Thyroid gland (tissue), 4 donors: Measurements from ENCODE around the gene MIEF2. TPM values are rescaled to one million over a fixed set of nuclear protein-coding genes. Genes with fewer than 3 reads are reported as not detected.

ENCODE experiments used
- DNase-seq, 2 donors: peaks; one replicate each; pipeline ENCODE4 v3.0.0-alpha.2; 2019
- H3K27ac ChIP-seq, 3 donors: fragments of 200-600 bp; sonication (generic); 1 replicate in 2 of 3; 2 replicates in 1 of 3; pipeline ENCODE4 v1.5.1; 2016 to 2019; ENCODE audit warnings: mild to moderate bottlenecking in 1 of 3, moderate library complexity in 1 of 3
- H3K27me3 ChIP-seq: fragments of 200-600 bp; sonication (generic); one replicate; pipeline ENCODE4 v1.5.1; 2019
- H3K36me3 ChIP-seq, 2 donors: fragments of 200-600 bp; sonication (generic); one replicate each; pipeline ENCODE4 v1.5.1; 2016 to 2019
- H3K4me1 ChIP-seq, 2 donors: fragments of 200-600 bp; sonication (generic); one replicate each; pipeline ENCODE4 v1.5.1; 2017 to 2019
- H3K4me3 ChIP-seq, 3 donors: fragments of 200-600 bp; sonication (generic); replicated peaks in 1 of 3; 1 replicate in 2 of 3; 2 replicates in 1 of 3; pipeline ENCODE4 v1.5.1; 2016; ENCODE audit warnings: mild to moderate bottlenecking in 1 of 3
- H3K9me3 ChIP-seq: fragments of 200-600 bp; sonication (generic); one replicate; pipeline ENCODE4 v1.5.1; 2017
- CTCF ChIP-seq, 6 experiments: fragments of 200-600 bp in 3 of 6; fragments of 450-650 bp in 3 of 6; sonication (generic) in 3 of 6; IDR thresholded peaks; one replicate each; pipeline ENCODE4 v1.5.1; 2016 to 2019; ENCODE audit warnings: antibody characterized with exemption in 6 of 6, mild to moderate bottlenecking in 2 of 6, inconsistent platforms in 1 of 6, moderate library complexity in 1 of 6
- POLR2A ChIP-seq, 2 donors: fragments of 450-650 bp; IDR thresholded peaks; one replicate each; pipeline ENCODE4 v1.6.1; 2017; ENCODE audit warnings: antibody characterized with exemption in 2 of 2, mild to moderate bottlenecking in 2 of 2, moderate library complexity in 1 of 2
- WGBS, 2 donors: methylation state at CpG; one replicate each; pipeline ENCODE4 v1.1.5; 2017; 5-methylcytosine and 5-hydroxymethylcytosine counted together
- intact Hi-C: fragments of 100-400 bp; cut with DNase I; formaldehyde crosslinking; loops from one replicate; pipeline ENCODE4 v1.15.1; 2023
- total RNA-seq, 4 donors: library from RNA; depleted of rRNA; stranded (reverse); fragments of >200 nt; gene quantifications; one replicate each; pipeline ENCODE4 v1.2.3, GENCODE V29; 2016

Gene MIEF2
- total RNA-seq, 4 donors from 2014 or later = 25.7 to 47.0 (median 34.9) TPM

- intact Hi-C loops = no loop called here
- Histone ChIP-seq H3K9me3 (no peaks in the 10 kb centered on the region), H3K4me3 (no peak overlapping the region), H3K4me1 (peaks cover 32 to 41% of the 10 kb centered on the region in 2 donors), H3K27me3 (no peaks in the 10 kb centered on the region), H3K36me3 (peaks cover 27% of the 10 kb centered on the region in 2 donors), H3K27ac (peak overlapping the region; percentile 92 to 99 (median 96))
- 68 to 86% methylated on average over 2 of the region's 2 CpGs for WGBS, 2 donors
- TF ChIP-seq POLR2A (IDR thresholded peaks at IDR 0.05) = no peak
- TF ChIP-seq CTCF (IDR thresholded peaks at IDR 0.05) = no peak
- peak; percentile 17 to 18 for DNase-seq
Measured at GRCh38 chr17:18262111-18262510, 1.6 kb downstream of the MIEF2 start.

DNA sequence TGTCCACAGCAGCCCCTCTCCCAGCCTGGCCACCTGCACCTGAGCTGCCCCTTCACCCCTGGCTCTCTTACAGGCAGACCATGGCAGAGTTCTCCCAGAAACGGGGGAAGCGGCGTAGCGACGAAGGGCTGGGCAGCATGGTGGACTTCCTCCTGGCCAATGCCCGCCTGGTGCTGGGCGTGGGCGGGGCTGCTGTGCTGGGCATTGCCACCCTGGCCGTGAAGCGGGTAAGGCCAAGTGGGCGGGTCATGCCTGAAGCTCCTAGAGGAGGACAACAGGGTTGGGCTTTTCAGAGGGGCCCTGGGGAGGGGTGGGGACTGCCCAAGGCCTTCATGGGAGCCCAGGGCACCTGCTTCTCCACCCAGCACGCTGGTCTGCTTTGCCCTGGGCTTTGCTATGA is 2.2 kb downstream of the MIEF2 start:
- WGBS, 2 donors = 80 to 94% methylated on average over 6 to 12 of the region's 12 CpGs
- no peaks in the 10 kb centered on the region for H3K9me3 ChIP-seq
- peaks cover 27 to 36% of the 10 kb centered on the region in 2 donors for H3K4me1 ChIP-seq
- peak overlapping the region in 1 of 3 donors; percentile 92 for H3K27ac ChIP-seq
- H3K4me3 ChIP-seq = no peak overlapping the region
- no peak for DNase-seq
- TF ChIP-seq POLR2A (IDR thresholded peaks at IDR 0.05) (no peak), CTCF (IDR thresholded peaks at IDR 0.05) (no peak)
- intact Hi-C loops = no loop called here
- H3K36me3 ChIP-seq = peaks cover 27% of the 10 kb centered on the region in 2 donors
- H3K27me3 ChIP-seq = no peaks in the 10 kb centered on the region

DNA sequence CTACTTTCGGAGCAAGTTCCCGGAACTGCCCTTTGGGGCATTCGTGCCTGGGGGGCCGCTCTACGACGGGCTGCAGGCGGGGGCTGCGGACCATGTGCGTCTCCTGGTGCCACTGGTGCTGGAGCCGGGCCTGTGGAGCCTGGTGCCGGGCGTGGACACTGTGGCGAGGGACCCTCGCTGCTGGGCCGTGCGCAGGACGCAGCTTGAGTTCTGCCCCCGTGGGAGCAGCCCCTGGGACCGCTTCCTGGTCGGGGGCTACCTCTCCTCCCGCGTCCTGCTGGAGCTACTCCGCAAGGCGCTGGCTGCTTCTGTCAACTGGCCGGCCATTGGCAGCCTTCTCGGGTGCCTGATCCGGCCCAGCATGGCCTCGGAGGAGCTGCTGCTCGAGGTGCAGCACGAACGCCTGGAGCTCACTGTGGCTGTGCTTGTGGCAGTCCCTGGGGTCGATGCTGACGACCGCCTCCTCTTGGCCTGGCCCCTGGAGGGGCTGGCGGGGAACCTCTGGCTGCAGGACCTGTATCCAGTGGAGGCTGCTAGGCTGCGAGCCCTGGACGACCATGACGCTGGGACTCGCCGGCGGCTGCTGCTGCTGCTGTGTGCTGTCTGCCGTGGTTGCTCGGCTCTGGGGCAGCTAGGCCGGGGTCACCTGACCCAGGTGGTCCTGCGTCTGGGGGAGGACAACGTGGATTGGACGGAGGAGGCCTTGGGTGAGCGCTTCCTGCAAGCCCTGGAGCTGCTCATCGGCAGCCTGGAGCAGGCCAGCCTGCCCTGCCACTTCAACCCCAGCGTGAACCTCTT is 3.6 kb downstream of the MIEF2 start:
- Histone ChIP-seq H3K27ac (no peak overlapping the region), H3K4me3 (no peak overlapping the region), H3K27me3 (no peaks in the 10 kb centered on the region), H3K36me3 (peaks cover 27% of the 10 kb centered on the region in 2 donors), H3K4me1 (peaks cover 22 to 30% of the 10 kb centered on the region in 2 donors), H3K9me3 (no peaks in the 10 kb centered on the region)
- intact Hi-C loops = no loop called here
- TF ChIP-seq CTCF (IDR thresholded peaks at IDR 0.05) = no peak
- TF ChIP-seq POLR2A (IDR thresholded peaks at IDR 0.05) = no peak
- 93 to 96% methylated on average over 5 to 21 of the region's 50 CpGs for WGBS, 2 donors
- no peak for DNase-seq

DNA sequence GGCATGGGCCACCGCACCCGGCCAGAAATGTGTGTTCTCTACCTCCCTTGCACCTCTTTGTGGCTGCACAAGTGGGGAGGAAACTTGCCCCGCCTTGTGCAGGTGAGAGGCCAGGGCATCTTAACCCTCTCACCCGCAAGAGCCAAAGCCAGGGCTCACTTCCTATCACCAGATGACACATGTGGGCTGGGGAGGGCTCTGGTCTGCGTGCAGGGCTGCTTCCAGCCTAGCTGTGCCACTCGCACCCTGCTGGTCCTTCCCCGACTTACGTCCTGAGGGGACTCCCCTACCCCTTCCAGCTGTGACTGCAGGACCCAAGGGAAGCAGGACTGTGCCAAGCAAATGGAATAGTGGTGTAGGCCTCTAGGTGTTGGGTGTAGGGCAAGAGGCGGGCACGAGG is 6.9 kb downstream of the MIEF2 start:
- no peak for TF ChIP-seq CTCF (IDR thresholded peaks at IDR 0.05)
- no peak for TF ChIP-seq POLR2A (IDR thresholded peaks at IDR 0.05)
- Histone ChIP-seq H3K27ac (no peak overlapping the region), H3K9me3 (no peaks in the 10 kb centered on the region), H3K4me1 (peaks cover 1 to 6% of the 10 kb centered on the region in 2 donors), H3K27me3 (no peaks in the 10 kb centered on the region), H3K4me3 (no peak overlapping the region), H3K36me3 (peaks cover 27% of the 10 kb centered on the region in 2 donors)
- DNase-seq = no peak
- intact Hi-C loops = no loop called here
- WGBS, 2 donors = 67 to 71% methylated on average over 8 to 9 of the region's 10 CpGs

DNA sequence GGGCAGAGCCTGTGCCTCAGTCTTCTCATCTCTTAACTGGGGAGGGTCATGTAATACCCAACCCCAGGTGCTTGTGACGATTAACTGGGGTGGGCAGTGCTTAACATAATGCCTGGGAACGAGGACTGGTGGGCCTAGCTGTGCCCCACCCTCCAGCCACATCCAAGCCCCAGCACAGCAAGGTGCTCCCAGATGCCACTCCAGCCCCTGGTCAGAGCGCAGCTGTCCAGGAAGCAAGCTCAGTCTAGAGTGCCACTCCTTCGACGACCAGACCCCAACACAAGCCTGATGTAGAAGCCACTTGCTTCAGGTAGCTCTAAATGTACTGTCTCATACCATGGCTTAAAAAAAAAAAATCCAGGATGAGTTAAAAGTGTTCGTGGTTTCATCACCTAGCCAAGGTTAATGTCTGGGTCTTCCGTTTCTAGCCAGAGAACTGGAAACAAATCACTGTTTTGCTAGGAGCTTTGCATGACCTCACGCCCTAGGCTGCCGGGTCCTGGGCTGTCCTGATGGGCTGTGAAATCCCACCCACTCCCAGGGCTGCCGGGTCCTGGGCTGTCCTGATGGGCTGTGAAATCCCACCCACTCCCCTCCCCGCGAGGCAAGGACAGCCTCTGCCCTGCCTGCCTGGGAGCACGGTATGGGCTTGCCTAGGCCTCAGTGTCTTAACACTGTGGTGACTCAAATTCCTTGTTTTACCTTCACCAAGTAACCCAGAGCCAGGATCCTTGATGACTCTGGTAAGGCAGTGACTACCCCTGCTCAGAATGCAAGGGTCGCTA is 7.7 kb downstream of the MIEF2 start:
- H3K27me3 ChIP-seq = no peaks in the 10 kb centered on the region
- TF ChIP-seq CTCF (IDR thresholded peaks at IDR 0.05) (no peak), POLR2A (IDR thresholded peaks at IDR 0.05) (no peak)
- no peak overlapping the region for H3K27ac ChIP-seq
- no peaks in the 10 kb centered on the region for H3K9me3 ChIP-seq
- H3K4me3 ChIP-seq = no peak overlapping the region
- no peak for DNase-seq
- H3K4me1 ChIP-seq = no peaks in the 10 kb centered on the region
- peaks cover 24 to 26% of the 10 kb centered on the region in 2 donors for H3K36me3 ChIP-seq
- intact Hi-C loops = no loop called here
- WGBS, 2 donors = 52 to 60% methylated on average over 9 to 13 of the region's 14 CpGs
